NB4 (cell line): ENCODE results near the gene NFIB.

Experiments
- DNase-seq: peaks from one replicate; pipeline ENCODE4 v3.0.0; 2010; ENCODE audit warnings: low read depth
- H3K4me3 ChIP-seq: one replicate; pipeline ENCODE4 v1.5.1; 2011; ENCODE audit warnings: mild to moderate bottlenecking, low read depth, low read length, moderate library complexity
- CTCF ChIP-seq: IDR thresholded peaks from one replicate; pipeline ENCODE4 v1.5.1; 2012; ENCODE audit warnings: low read depth, low read length
- MAX ChIP-seq: IDR thresholded peaks from 2 replicates; pipeline ENCODE4 v1.6.1; 2011; ENCODE audit warnings: low read depth, low read length
- MYC ChIP-seq: IDR thresholded peaks from 2 replicates; pipeline ENCODE4 v1.6.1; 2011; ENCODE audit warnings: low read depth, low read length
- POLR2A ChIP-seq: IDR thresholded peaks from 2 replicates; pipeline ENCODE4 v1.6.1; 2011; ENCODE audit warnings: mild to moderate bottlenecking; ENCODE audit not compliant: insufficient read length; ENCODE audit errors: extremely low read depth

The NFIB gene

GRCh38 chr9:14180093-14180959 lies 133.6 kb downstream of the NFIB start:
- DNase-seq = no peak
- H3K4me3 ChIP-seq = no peak overlapping the region
- TF ChIP-seq CTCF = no peak
- no peak for TF ChIP-seq MYC
- no peak for TF ChIP-seq MAX
- no peak for TF ChIP-seq POLR2A

GRCh38 chr9:14179449-14179848 lies 134.5 kb downstream of the NFIB start:
- no peak overlapping the region for H3K4me3 ChIP-seq
- no peak for DNase-seq
- TF ChIP-seq POLR2A (no peak), MYC (no peak), CTCF (no peak), MAX (no peak)

- no peak overlapping the region for H3K4me3 ChIP-seq
- TF ChIP-seq POLR2A = no peak
- TF ChIP-seq MYC = no peak
- TF ChIP-seq MAX = no peak
- no peak for TF ChIP-seq CTCF
- DNase-seq = no peak
Measured at GRCh38 chr9:14175778-14176177, 138.2 kb downstream of the NFIB start.

- no peak for TF ChIP-seq MYC
- TF ChIP-seq MAX = no peak
- no peak for TF ChIP-seq POLR2A
- TF ChIP-seq CTCF = no peak
- DNase-seq = no peak
Measured at GRCh38 chr9:14173713-14174112, 140.2 kb downstream of the NFIB start.

GRCh38 chr9:14170973-14171596 lies 142.9 kb downstream of the NFIB start:
- no peak for DNase-seq
- H3K4me3 ChIP-seq = no peak overlapping the region
- TF ChIP-seq CTCF = no peak
- no peak for TF ChIP-seq POLR2A
- TF ChIP-seq MYC = no peak
- TF ChIP-seq MAX = no peak

More at GRCh38 chr9:14173713-14174112, 140.2 kb downstream of the NFIB start:
- H3K4me3 ChIP-seq = no peak overlapping the region
